ENCODE data around the gene ZFYVE9. TPM values are rescaled to one million over a fixed set of nuclear protein-coding genes. Genes with fewer than 3 reads are reported as not detected.

Gene ZFYVE9
- total RNA-seq, 1 experiment from 2014 or later = 14.2 TPM

DNA sequence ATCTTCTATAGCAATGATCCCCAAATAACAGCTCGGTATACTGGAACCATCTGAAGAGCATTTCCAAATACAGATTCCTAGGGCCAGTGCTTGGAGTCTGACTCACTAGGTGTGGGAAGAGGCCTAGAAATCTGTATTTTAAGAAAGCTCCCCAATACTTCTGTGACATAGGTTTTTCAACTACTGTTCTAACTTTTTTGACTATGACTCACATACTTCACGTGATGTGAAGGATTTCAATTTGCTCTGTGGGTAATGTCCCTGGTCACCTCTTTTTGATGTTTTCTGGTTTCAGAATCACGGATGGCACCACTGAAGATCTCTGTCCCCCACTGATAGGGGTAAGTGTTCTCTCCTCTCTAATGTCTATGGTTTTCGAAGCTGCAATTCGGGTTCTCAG is 251.3 kb downstream of the ZFYVE9 start (continued):
- TF ChIP-seq FOSL1 (IDR thresholded peaks at IDR 0.05; ENCODE audit: low read depth) (no peak), TCF7L2 (IDR thresholded peaks at IDR 0.05; ENCODE audit: borderline replicate concordance, extremely low read depth, insufficient read depth, insufficient read length) (no peak), EZH2phosphoT487 (IDR thresholded peaks at IDR 0.05; ENCODE audit: borderline replicate concordance) (no peak), SP1 (IDR thresholded peaks at IDR 0.05; ENCODE audit: low read depth) (no peak)

Other genes with a start within 250 kb of the ZFYVE9 start
- gene RAB3B, start 151.4 kb upstream of the ZFYVE9 start, total RNA-seq (2021; ENCODE audit: unreplicated experiment) = 15.1 TPM
- 8.2 TPM for gene KTI12, start 108.3 kb upstream of the ZFYVE9 start, total RNA-seq (2021; ENCODE audit: unreplicated experiment)
- 82.8 TPM for gene TXNDC12, start 86.9 kb upstream of the ZFYVE9 start, total RNA-seq (2021; ENCODE audit: unreplicated experiment)
- gene BTF3L4, start 85.8 kb upstream of the ZFYVE9 start, total RNA-seq (2021; ENCODE audit: unreplicated experiment) = 56.6 TPM
- gene CC2D1B, start 224.1 kb downstream of the ZFYVE9 start, total RNA-seq (2021; ENCODE audit: unreplicated experiment) = 20.4 TPM

Data from HCT116 (cell line).